ENCODE results near the gene KHK.

KHK gene

GRCh38 chr2:27086724-27087593, at the start of gene KHK:
Gene KHK, plus strand, starts transcription at chr2:27086772. Its CDS starts 488 bp downstream, at chr2:27087260.
- Histone ChIP-seq H3K4me3 (peak within 1 kb of the TSS; percentile 82), H3K36me3 (ENCODE audit: insufficient read depth, low read length) (peaks cover 10% of the 10 kb centered on the region; the same call in 1 of the 2 replicates), H3K9ac (ENCODE audit: insufficient read length) (peak within 1 kb of the TSS; percentile 91), H3K9me3 (ENCODE audit: low read depth, low read length) (no peaks in the 10 kb centered on the region), H3K27ac (peak within 1 kb of the TSS; percentile 73; the same call in 1 of the 2 replicates)
- TF ChIP-seq POLR2AphosphoS5 (IDR thresholded peaks at IDR 0.05; ENCODE audit: borderline replicate concordance, low read depth, low read length), result no peak; the same call in 1 of the 2 replicates
- TF ChIP-seq EZH2 (IDR thresholded peaks at IDR 0.05), result no peak
- no peak for TF ChIP-seq FOXP2 (optimal IDR thresholded peaks at IDR 0.05; ENCODE audit: control extremely low read depth, extremely low read length, insufficient read depth)
- no peak for DNase-seq (ENCODE audit: low read depth, low spot score)

GRCh38 chr2:27038012-27038411, 48.6 kb upstream of the KHK start:
- TF ChIP-seq FOXP2 (optimal IDR thresholded peaks at IDR 0.05; ENCODE audit: control extremely low read depth, extremely low read length, insufficient read depth) (no peak), POLR2AphosphoS5 (IDR thresholded peaks at IDR 0.05; ENCODE audit: borderline replicate concordance, low read depth, low read length) (no peak), EZH2 (IDR thresholded peaks at IDR 0.05) (no peak)
- H3K4me3 ChIP-seq, result no peak overlapping the region
- H3K27ac ChIP-seq, result no peak overlapping the region
- H3K9me3 ChIP-seq (ENCODE audit: low read depth, low read length), result no peaks in the 10 kb centered on the region
- peaks cover 70% of the 10 kb centered on the region for H3K36me3 ChIP-seq (ENCODE audit: insufficient read depth, low read length)
- DNase-seq (ENCODE audit: low read depth, low spot score), result no peak
- H3K9ac ChIP-seq (ENCODE audit: insufficient read length), result no peak overlapping the region

- DNase-seq (ENCODE audit: low read depth, low spot score), result no peak
- peaks cover 70% of the 10 kb centered on the region for H3K36me3 ChIP-seq (ENCODE audit: insufficient read depth, low read length)
- no peak overlapping the region for H3K4me3 ChIP-seq
- TF ChIP-seq FOXP2 (optimal IDR thresholded peaks at IDR 0.05; ENCODE audit: control extremely low read depth, extremely low read length, insufficient read depth) (no peak), POLR2AphosphoS5 (IDR thresholded peaks at IDR 0.05; ENCODE audit: borderline replicate concordance, low read depth, low read length) (no peak), EZH2 (IDR thresholded peaks at IDR 0.05) (no peak)
- no peak overlapping the region for H3K9ac ChIP-seq (ENCODE audit: insufficient read length)
- H3K9me3 ChIP-seq (ENCODE audit: low read depth, low read length), result no peaks in the 10 kb centered on the region
- no peak overlapping the region for H3K27ac ChIP-seq
Measured at GRCh38 chr2:27038631-27039339, 47.8 kb upstream of the KHK start.

GRCh38 chr2:27039426-27039825, 47.1 kb upstream of the KHK start:
- no peak for TF ChIP-seq EZH2 (IDR thresholded peaks at IDR 0.05)
- no peak for TF ChIP-seq FOXP2 (optimal IDR thresholded peaks at IDR 0.05; ENCODE audit: control extremely low read depth, extremely low read length, insufficient read depth)
- Histone ChIP-seq H3K36me3 (ENCODE audit: insufficient read depth, low read length) (peaks cover 70% of the 10 kb centered on the region), H3K27ac (no peak overlapping the region), H3K4me3 (no peak overlapping the region), H3K9me3 (ENCODE audit: low read depth, low read length) (no peaks in the 10 kb centered on the region), H3K9ac (ENCODE audit: insufficient read length) (no peak overlapping the region)
- DNase-seq (ENCODE audit: low read depth, low spot score), result no peak

- no peak for TF ChIP-seq FOXP2 (optimal IDR thresholded peaks at IDR 0.05; ENCODE audit: control extremely low read depth, extremely low read length, insufficient read depth)
- TF ChIP-seq EZH2 (IDR thresholded peaks at IDR 0.05), result no peak
- TF ChIP-seq POLR2AphosphoS5 (IDR thresholded peaks at IDR 0.05; ENCODE audit: borderline replicate concordance, low read depth, low read length), result no peak
- DNase-seq (ENCODE audit: low read depth, low spot score), result no peak
- Histone ChIP-seq H3K9me3 (ENCODE audit: low read depth, low read length) (no peaks in the 10 kb centered on the region), H3K9ac (ENCODE audit: insufficient read length) (no peak overlapping the region), H3K4me3 (no peak overlapping the region), H3K36me3 (ENCODE audit: insufficient read depth, low read length) (peaks cover 70% of the 10 kb centered on the region), H3K27ac (no peak overlapping the region)
Measured at GRCh38 chr2:27039871-27040270, 46.7 kb upstream of the KHK start.

GRCh38 chr2:27040282-27040681, 46.3 kb upstream of the KHK start:
- H3K9me3 ChIP-seq (ENCODE audit: low read depth, low read length), result no peaks in the 10 kb centered on the region
- DNase-seq (ENCODE audit: low read depth, low spot score), result no peak
- no peak for TF ChIP-seq POLR2AphosphoS5 (IDR thresholded peaks at IDR 0.05; ENCODE audit: borderline replicate concordance, low read depth, low read length)
- no peak for TF ChIP-seq EZH2 (IDR thresholded peaks at IDR 0.05)
- TF ChIP-seq FOXP2 (optimal IDR thresholded peaks at IDR 0.05; ENCODE audit: control extremely low read depth, extremely low read length, insufficient read depth), result no peak
- peaks cover 66% of the 10 kb centered on the region for H3K36me3 ChIP-seq (ENCODE audit: insufficient read depth, low read length)
- no peak overlapping the region for H3K9ac ChIP-seq (ENCODE audit: insufficient read length)
- H3K4me3 ChIP-seq, result no peak overlapping the region
- H3K27ac ChIP-seq, result no peak overlapping the region

GRCh38 chr2:27041752-27042151, 44.8 kb upstream of the KHK start:
- peaks cover 51% of the 10 kb centered on the region for H3K36me3 ChIP-seq (ENCODE audit: insufficient read depth, low read length)
- TF ChIP-seq EZH2 (IDR thresholded peaks at IDR 0.05) (no peak), POLR2AphosphoS5 (IDR thresholded peaks at IDR 0.05; ENCODE audit: borderline replicate concordance, low read depth, low read length) (no peak), FOXP2 (optimal IDR thresholded peaks at IDR 0.05; ENCODE audit: control extremely low read depth, extremely low read length, insufficient read depth) (no peak)
- H3K27ac ChIP-seq, result no peak overlapping the region; the same call in 1 of the 2 replicates
- no peak overlapping the region for H3K9ac ChIP-seq (ENCODE audit: insufficient read length)
- H3K4me3 ChIP-seq, result no peak overlapping the region
- DNase-seq (ENCODE audit: low read depth, low spot score), result no peak
- no peaks in the 10 kb centered on the region for H3K9me3 ChIP-seq (ENCODE audit: low read depth, low read length)

GRCh38 chr2:27042159-27042661, 44.4 kb upstream of the KHK start:
- peaks cover 47% of the 10 kb centered on the region for H3K36me3 ChIP-seq (ENCODE audit: insufficient read depth, low read length)
- DNase-seq (ENCODE audit: low read depth, low spot score), result no peak
- H3K9ac ChIP-seq (ENCODE audit: insufficient read length), result no peak overlapping the region
- H3K9me3 ChIP-seq (ENCODE audit: low read depth, low read length), result no peaks in the 10 kb centered on the region
- H3K27ac ChIP-seq, result no peak overlapping the region
- no peak overlapping the region for H3K4me3 ChIP-seq
- TF ChIP-seq POLR2AphosphoS5 (IDR thresholded peaks at IDR 0.05; ENCODE audit: borderline replicate concordance, low read depth, low read length) (peak; percentile 19; the same call in 1 of the 2 replicates), FOXP2 (optimal IDR thresholded peaks at IDR 0.05; ENCODE audit: control extremely low read depth, extremely low read length, insufficient read depth) (no peak)
